ENCODE measurements around the gene IFIT1B. TPM values are rescaled to one million over a fixed set of nuclear protein-coding genes. Genes with fewer than 3 reads are reported as not detected.
A peak's percentile ranks its signal among the peaks of the same experiment; 100 is the strongest.

Gene IFIT1B
- polyA plus RNA-seq, 1 experiment = not detected

DNA sequence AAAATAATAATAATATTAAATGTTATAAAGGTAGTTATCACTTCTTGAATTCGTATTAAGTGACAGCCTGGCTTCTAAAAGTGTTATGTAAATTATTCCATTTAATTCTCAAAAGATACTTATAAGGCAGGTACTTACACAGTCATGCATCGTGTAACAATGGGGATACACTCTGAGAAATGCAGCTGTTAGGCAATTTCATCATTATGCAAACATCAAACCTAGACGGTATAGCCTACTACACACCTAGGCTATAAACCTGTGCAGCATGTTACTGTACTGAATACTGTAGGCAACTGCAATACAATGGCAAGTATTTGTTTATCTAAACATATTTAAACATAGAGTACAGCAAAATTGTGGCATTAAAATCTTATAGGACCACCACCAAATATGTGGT lies 16.0 kb downstream of the IFIT1B start:
- H3K4me3 ChIP-seq (ENCODE audit: low read depth, low read length) = peak overlapping the region; percentile 21; the same call in 1 of the 2 replicates
- TF ChIP-seq, protein P1, sequence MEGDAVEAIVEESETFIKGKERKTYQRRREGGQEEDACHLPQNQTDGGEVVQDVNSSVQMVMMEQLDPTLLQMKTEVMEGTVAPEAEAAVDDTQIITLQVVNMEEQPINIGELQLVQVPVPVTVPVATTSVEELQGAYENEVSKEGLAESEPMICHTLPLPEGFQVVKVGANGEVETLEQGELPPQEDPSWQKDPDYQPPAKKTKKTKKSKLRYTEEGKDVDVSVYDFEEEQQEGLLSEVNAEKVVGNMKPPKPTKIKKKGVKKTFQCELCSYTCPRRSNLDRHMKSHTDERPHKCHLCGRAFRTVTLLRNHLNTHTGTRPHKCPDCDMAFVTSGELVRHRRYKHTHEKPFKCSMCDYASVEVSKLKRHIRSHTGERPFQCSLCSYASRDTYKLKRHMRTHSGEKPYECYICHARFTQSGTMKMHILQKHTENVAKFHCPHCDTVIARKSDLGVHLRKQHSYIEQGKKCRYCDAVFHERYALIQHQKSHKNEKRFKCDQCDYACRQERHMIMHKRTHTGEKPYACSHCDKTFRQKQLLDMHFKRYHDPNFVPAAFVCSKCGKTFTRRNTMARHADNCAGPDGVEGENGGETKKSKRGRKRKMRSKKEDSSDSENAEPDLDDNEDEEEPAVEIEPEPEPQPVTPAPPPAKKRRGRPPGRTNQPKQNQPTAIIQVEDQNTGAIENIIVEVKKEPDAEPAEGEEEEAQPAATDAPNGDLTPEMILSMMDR (IDR thresholded peaks at IDR 0.05; ENCODE audit: low read depth, low read length) = no peak
- POLR2A ChIA-PET = no interaction called here
- no peaks in the 10 kb centered on the region for H3K27me3 ChIP-seq (ENCODE audit: control insufficient read depth, insufficient read depth, low read length)
- CTCF ChIA-PET = interaction anchor here (0.6 to 3.1 kb wide), 2 partner anchors 25 to 48 kb away, joined by 3 to 17 read pairs; no protein-coding TSS in a partner anchor
- no peaks in the 10 kb centered on the region for H3K9me3 ChIP-seq (ENCODE audit: control insufficient read depth, insufficient read depth, low read length)
- H3K27ac ChIP-seq (ENCODE audit: low read depth, low read length) = no peak overlapping the region
- DNase-seq (ENCODE audit: low read depth, low spot score) = no peak

DNA sequence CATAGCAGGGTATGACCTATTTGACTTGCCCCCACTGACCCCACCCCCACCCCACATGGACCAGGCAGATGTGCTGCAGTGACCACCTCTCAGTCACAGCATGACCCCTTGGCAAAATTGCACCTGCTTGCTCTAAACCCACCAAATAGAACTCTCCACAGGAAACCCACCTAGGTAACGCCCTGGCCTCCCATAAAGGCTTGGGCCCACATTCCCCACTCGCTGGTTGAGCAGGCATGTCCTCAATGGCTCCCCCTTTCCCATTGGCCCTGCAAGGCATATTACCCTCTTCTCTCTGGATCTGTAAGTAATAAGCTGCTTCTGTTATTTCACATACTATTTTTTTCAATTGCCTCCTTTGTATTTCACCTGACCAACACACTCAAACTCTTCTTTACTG lies 17.3 kb downstream of the IFIT1B start:
- POLR2A ChIA-PET = no interaction called here
- no peak for DNase-seq (ENCODE audit: low read depth, low spot score)
- Histone ChIP-seq H3K4me3 (ENCODE audit: low read depth, low read length) (no peak overlapping the region), H3K27me3 (ENCODE audit: control insufficient read depth, insufficient read depth, low read length) (no peaks in the 10 kb centered on the region), H3K9me3 (ENCODE audit: control insufficient read depth, insufficient read depth, low read length) (no peaks in the 10 kb centered on the region), H3K27ac (ENCODE audit: low read depth, low read length) (no peak overlapping the region)
- CTCF ChIA-PET = no interaction called here
- TF ChIP-seq, protein P1 (IDR thresholded peaks at IDR 0.05; ENCODE audit: low read depth, low read length) = no peak

DNA sequence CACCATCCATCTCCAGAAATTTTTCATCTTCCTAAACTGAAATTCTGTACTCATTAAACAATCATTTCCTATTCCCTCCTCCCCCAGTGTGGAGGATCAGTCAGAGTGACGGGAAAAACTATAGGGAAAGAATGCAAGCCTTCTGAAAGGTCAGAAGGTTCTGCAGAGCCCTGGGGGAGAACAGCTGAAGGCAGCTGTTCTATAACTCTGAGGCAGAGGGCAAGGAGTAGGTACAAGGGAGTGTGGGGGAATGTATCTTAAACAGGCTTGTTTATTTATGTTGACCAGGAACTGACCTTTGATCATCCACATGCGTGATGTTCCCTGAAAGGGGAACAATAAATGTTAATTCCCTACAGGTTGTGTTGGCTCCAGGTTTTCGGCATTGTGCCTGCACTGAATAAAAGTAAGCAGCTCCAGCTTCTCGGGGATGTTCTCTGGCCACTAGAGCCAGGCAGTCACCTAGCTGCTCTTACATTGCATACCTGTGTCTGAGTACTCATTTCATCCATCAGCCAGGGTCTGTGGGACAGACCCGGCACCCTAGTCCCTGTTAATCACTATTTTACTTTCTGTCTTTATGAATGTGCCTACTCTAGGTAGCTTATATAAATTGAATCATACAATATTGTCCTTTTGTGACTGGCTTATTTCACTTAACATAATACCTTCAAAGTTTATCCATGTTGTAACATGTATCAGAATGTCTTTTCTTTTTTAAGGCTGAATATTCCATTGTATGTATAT lies 20.3 kb downstream of the IFIT1B start:
- Histone ChIP-seq H3K9me3 (ENCODE audit: control insufficient read depth, insufficient read depth, low read length) (no peaks in the 10 kb centered on the region), H3K4me3 (ENCODE audit: low read depth, low read length) (no peak overlapping the region), H3K27ac (ENCODE audit: low read depth, low read length) (no peak overlapping the region), H3K27me3 (ENCODE audit: control insufficient read depth, insufficient read depth, low read length) (no peaks in the 10 kb centered on the region)
- ChIA-PET CTCF (interaction anchor here (0.5 to 1.8 kb wide), 3 partner anchors 180 to 337 kb away, joined by 4 to 5 read pairs (median 4); no protein-coding TSS in a partner anchor), POLR2A (no interaction called here)
- DNase-seq (ENCODE audit: low read depth, low spot score) = no peak
- TF ChIP-seq, protein P1 (IDR thresholded peaks at IDR 0.05; ENCODE audit: low read depth, low read length) = no peak

DNA sequence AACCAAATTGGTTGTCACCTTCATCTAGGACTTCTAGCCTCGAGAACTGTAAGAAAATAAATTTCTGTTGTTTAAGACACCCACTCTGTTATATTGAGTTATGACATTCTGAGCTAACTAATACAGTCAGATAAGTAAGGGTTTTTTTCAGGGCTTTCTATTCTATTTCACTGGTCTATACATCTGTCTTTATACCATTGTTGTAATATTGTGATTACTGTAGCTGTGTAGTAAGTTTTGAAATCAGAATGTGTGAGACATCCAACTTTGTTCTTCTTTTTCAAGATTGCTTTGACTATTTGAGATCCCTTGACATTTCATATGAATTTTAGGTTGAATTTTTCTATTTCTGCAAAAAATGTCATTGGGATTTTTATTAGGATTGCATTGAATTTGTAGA lies 22.1 kb downstream of the IFIT1B start:
- H3K27ac ChIP-seq (ENCODE audit: low read depth, low read length) = no peak overlapping the region
- H3K27me3 ChIP-seq (ENCODE audit: control insufficient read depth, insufficient read depth, low read length) = no peaks in the 10 kb centered on the region
- H3K4me3 ChIP-seq (ENCODE audit: low read depth, low read length) = no peak overlapping the region
- H3K9me3 ChIP-seq (ENCODE audit: control insufficient read depth, insufficient read depth, low read length) = no peaks in the 10 kb centered on the region
- TF ChIP-seq, protein P1 (IDR thresholded peaks at IDR 0.05; ENCODE audit: low read depth, low read length) = no peak
- ChIA-PET POLR2A (no interaction called here), CTCF (interaction anchor here (1.0 kb wide), 1 partner anchor 19 kb away, joined by 3 read pairs; no protein-coding TSS in a partner anchor)
- no peak for DNase-seq (ENCODE audit: low read depth, low spot score)

DNA sequence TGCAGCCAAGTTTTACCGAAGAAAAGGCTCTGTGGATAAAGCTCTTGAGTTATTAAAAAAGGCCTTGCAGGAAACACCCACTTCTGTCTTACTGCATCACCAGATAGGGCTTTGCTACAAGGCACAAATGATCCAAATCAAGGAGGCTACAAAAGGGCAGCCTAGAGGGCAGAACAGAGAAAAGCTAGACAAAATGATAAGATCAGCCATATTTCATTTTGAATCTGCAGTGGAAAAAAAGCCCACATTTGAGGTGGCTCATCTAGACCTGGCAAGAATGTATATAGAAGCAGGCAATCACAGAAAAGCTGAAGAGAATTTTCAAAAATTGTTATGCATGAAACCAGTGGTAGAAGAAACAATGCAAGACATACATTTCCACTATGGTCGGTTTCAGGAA lies 25.2 kb downstream of the IFIT1B start:
- Histone ChIP-seq H3K27ac (ENCODE audit: low read depth, low read length) (no peak overlapping the region), H3K4me3 (ENCODE audit: low read depth, low read length) (no peak overlapping the region), H3K27me3 (ENCODE audit: control insufficient read depth, insufficient read depth, low read length) (no peaks in the 10 kb centered on the region), H3K9me3 (ENCODE audit: control insufficient read depth, insufficient read depth, low read length) (peaks cover 2% of the 10 kb centered on the region; the same call in 1 of the 2 replicates)
- CTCF ChIA-PET = interaction anchor here (1.6 kb wide), 1 partner anchor 185 kb away, joined by 5 read pairs; no protein-coding TSS in a partner anchor
- no peak for DNase-seq (ENCODE audit: low read depth, low spot score)
- POLR2A ChIA-PET = no interaction called here
- TF ChIP-seq, protein P1 (IDR thresholded peaks at IDR 0.05; ENCODE audit: low read depth, low read length) = no peak

All from AG04450 (cell line).